ENCODE data around the gene VSIR.

Gene VSIR

DNA sequence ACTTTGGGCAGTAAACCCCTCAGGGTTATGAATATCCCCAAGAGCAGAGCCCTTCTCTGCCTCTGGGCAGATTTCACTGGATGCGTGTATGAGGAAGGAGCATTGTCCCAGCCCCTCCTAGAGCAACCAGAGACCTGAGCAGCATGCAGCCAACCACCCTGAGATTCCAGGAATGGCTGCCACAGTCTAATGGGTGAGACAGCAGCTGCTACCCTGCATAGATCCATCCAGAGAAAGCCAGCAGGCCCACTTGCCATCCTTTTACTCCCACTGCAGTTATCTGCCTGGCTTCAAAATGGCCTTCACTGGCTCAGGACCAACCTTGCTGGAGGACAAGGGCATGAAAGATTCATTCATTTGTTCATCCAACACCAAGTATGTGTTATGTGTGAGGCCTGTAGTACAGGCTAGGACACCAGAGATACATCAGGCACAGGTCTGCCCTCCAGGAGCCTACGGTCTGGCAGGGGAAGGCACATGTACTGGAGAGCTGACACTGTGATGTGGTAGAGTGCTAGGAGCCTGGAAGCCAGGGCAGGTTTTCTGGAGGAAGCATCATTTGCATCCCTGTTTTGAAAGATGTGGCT, 27.6 kb downstream of the VSIR start:
- TF ChIP-seq, protein P1, sequence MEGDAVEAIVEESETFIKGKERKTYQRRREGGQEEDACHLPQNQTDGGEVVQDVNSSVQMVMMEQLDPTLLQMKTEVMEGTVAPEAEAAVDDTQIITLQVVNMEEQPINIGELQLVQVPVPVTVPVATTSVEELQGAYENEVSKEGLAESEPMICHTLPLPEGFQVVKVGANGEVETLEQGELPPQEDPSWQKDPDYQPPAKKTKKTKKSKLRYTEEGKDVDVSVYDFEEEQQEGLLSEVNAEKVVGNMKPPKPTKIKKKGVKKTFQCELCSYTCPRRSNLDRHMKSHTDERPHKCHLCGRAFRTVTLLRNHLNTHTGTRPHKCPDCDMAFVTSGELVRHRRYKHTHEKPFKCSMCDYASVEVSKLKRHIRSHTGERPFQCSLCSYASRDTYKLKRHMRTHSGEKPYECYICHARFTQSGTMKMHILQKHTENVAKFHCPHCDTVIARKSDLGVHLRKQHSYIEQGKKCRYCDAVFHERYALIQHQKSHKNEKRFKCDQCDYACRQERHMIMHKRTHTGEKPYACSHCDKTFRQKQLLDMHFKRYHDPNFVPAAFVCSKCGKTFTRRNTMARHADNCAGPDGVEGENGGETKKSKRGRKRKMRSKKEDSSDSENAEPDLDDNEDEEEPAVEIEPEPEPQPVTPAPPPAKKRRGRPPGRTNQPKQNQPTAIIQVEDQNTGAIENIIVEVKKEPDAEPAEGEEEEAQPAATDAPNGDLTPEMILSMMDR (conservative IDR thresholded peaks at IDR 0.05; ENCODE audit: low read depth, low read length) = no peak
- DNase-seq (ENCODE audit: low read depth) = no peak
- no peak overlapping the region for H3K4me3 ChIP-seq (ENCODE audit: low read depth, low read length)

DNA sequence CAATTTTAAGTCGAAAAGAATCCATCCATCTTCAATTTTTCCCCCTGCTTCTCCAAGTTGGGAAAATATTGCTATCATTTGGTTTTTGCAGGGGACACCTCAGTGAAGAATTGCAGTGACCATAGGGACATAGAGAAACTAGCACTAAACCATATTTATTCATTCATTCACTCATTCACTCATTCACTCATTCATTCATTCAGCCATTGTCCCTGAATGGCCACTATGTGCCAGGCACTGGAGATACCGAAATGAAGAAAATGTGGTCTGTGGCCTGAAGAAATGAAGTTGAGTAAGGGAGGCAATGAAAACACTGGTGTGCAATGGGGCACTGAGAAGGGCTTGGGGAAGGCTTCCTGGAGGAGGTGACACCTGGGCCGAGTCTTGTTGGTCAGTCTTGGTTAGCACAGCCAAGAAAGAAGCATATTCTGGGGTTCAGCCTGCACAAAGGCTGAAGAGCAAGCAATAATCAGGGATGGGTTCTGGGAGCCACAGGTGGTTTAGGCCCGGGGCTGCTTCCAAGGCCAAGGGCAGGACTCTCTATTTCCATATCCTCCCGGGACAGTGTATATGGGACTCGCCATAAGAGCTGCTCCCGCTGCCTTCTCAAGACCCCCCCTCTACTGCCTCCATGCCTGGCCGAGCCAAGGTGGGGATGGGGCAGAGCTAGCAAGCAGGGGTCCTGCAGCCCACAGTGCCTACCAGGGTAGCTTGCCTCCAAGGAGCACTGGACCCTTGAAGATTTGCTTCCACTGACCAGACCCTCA, 28.2 kb downstream of the VSIR start:
- TF ChIP-seq, protein P1 (conservative IDR thresholded peaks at IDR 0.05; ENCODE audit: low read depth, low read length) = no peak
- H3K4me3 ChIP-seq (ENCODE audit: low read depth, low read length) = no peak overlapping the region
- no peak for DNase-seq (ENCODE audit: low read depth)

DNA sequence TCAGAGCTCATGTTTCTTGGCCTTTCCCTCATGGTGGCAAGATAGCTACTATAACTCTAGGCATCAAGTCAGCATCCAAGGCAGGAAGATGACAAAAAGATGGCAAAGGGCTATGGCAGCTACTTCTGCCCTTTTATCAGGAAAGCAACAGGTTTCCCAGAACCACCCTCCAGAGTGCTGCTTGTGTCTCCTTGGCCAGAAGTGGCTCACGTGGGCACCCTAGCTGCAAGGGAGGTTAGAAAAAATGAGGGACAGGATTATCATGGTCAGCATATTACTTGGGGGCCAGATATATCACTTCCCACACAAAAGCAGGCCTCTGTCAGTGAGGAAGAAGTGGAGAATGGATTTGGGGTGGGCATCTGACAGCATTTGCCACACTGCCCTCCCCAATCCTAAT, 29.5 kb downstream of the VSIR start:
- H3K4me3 ChIP-seq (ENCODE audit: low read depth, low read length) = no peak overlapping the region
- TF ChIP-seq, protein P1 (conservative IDR thresholded peaks at IDR 0.05; ENCODE audit: low read depth, low read length) = no peak
- no peak for DNase-seq (ENCODE audit: low read depth)

DNA sequence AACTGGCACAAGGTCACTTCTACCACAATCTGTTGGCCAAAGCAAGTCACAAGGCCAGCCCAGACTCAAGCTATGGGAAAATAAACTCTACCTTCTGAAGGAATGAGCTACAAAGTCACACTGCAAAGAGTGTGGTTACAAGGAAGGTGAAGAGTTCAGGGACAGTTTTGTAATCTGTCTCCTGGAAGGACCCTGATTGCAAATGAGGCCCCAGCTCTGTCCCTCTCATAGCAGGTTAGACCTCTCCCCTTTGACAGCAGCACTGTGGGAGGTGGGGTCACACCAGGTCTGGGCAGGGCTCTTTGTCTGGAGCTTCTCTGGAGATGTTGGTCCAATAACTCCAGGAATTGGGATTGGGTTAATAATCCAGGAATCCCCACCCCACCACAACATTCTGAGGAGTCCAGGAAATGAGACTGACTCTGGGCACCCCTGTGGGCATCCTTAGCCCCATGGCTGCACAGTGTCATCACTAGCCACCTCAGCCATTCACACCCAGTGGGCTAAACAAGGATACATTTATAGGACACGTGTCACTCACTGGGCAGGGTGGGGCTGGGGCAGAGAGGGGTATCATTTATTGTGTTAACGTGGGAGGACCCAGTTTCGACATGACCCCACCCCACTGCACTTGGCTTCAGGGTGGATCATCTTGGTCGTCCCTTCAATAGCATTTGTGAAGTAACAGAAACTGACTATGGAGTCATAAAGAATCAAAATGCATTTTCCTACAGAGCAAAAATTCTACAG, 30.1 kb downstream of the VSIR start:
- no peak for DNase-seq (ENCODE audit: low read depth)
- TF ChIP-seq, protein P1 (conservative IDR thresholded peaks at IDR 0.05; ENCODE audit: low read depth, low read length) = no peak
- H3K4me3 ChIP-seq (ENCODE audit: low read depth, low read length) = no peak overlapping the region

DNA sequence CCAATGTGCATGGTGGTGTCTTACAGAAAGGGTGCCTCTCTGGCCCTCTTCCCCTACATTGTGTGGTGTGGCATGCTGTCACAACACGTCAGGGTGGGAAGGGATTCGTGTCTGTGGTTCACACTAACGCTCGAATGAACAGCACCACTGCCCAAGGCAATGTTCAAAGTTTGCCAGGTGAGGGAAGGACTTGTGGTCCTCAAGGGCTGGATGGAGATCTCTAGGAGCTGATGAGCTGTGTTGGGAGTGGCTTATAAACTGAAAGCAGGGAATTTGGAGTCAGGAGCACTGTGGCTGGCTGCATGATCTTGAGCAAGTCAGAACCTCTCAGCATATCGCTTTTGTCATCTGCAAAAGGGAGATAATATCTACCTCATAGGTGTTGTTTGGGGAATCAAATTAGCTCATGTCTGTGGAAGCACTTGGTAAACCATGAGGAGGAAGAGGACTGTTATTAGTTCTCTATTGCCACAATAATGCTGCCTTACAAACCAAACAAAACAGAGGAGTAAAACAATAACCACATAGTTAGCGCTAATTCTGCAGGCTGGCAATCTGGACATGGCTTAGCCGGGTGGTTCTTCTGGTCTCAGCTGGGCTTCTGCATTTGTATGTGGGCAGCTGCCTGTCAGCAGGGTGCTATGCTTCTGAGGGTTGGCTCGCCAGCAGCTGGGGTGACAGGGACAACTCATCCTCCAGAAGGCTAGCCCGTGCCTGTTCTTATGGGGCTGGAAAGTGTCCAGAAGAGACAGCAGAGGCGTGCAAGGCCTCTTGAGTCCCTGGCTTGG, 30.8 kb downstream of the VSIR start:
- TF ChIP-seq, protein P1 (conservative IDR thresholded peaks at IDR 0.05; ENCODE audit: low read depth, low read length) = no peak
- H3K4me3 ChIP-seq (ENCODE audit: low read depth, low read length) = no peak overlapping the region
- DNase-seq (ENCODE audit: low read depth) = no peak

DNA sequence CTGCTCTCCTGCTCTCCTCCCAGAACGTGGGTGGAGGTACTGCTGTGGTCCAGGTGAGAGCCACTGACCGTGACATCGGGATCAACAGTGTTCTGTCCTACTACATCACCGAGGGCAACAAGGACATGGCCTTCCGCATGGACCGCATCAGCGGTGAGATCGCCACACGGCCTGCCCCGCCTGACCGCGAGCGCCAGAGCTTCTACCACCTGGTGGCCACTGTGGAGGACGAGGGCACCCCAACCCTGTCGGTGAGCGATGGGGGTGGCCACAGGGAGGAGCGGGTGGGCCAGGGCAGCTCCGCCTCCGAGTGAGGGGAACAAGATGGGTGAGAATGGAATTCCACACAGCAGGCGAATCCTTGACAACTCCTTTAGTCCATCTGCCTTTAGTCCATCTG, 31.6 kb downstream of the VSIR start:
- no peak overlapping the region for H3K4me3 ChIP-seq (ENCODE audit: low read depth, low read length)
- TF ChIP-seq, protein P1 (conservative IDR thresholded peaks at IDR 0.05; ENCODE audit: low read depth, low read length) = no peak
- no peak for DNase-seq (ENCODE audit: low read depth)

All from choroid plexus epithelial cell (primary cell).